ENCODE results near the gene ZC3H10. TPM values are rescaled to one million over a fixed set of nuclear protein-coding genes. Genes with fewer than 3 reads are reported as not detected.

The ZC3H10 gene
- total RNA-seq, 6 donors from 2014 or later = 2.1 to 22.0 (median 6.4) TPM

- Histone ChIP-seq H3K27ac (no peak overlapping the region), H3K9me3 (no peaks in the 10 kb centered on the region), H3K4me1 (peaks cover 43 to 58% (median 48%) of the 10 kb centered on the region in 4 donors), H3K27me3 (no peaks in the 10 kb centered on the region), H3K36me3 (peaks cover 9 to 27% (median 14%) of the 10 kb centered on the region in 4 donors), H3K4me3 (no peak overlapping the region)
- DNase-seq (no peak), ATAC-seq (ENCODE audit: low FRiP score in 2 of 2) (no peak)
- no peak for TF ChIP-seq CTCF (IDR thresholded peaks at IDR 0.05)
- no peak for TF ChIP-seq POLR2A (IDR thresholded peaks at IDR 0.05)
- no peak for TF ChIP-seq POLR2AphosphoS5 (IDR thresholded peaks at IDR 0.05)
- no peak for TF ChIP-seq EP300 (IDR thresholded peaks at IDR 0.05)
- WGBS, 2 donors = 89 to 100% methylated on average over 2 of the region's 2 CpGs
These were observed 4.6 kb downstream of the ZC3H10 start for GRCh38 chr12:56122637-56123036.

GRCh38 chr12:56124133-56124532, 6.1 kb downstream of the ZC3H10 start:
- no peaks in the 10 kb centered on the region for H3K27me3 ChIP-seq
- peaks cover 34 to 50% (median 44%) of the 10 kb centered on the region in 4 donors for H3K4me1 ChIP-seq
- no peak for DNase-seq
- H3K27ac ChIP-seq = peak overlapping the region in 2 of 4 donors; percentile 24 to 67
- H3K36me3 ChIP-seq = peaks cover 9 to 24% (median 14%) of the 10 kb centered on the region in 4 donors
- H3K9me3 ChIP-seq = no peaks in the 10 kb centered on the region
- no peak for ATAC-seq (ENCODE audit: low FRiP score in 2 of 2)
- 69 to 76% methylated on average over 4 of the region's 4 CpGs for WGBS, 2 donors
- TF ChIP-seq CTCF (IDR thresholded peaks at IDR 0.05) = no peak
- no peak for TF ChIP-seq POLR2AphosphoS5 (IDR thresholded peaks at IDR 0.05)
- TF ChIP-seq POLR2A (IDR thresholded peaks at IDR 0.05) = no peak
- no peak for TF ChIP-seq EP300 (IDR thresholded peaks at IDR 0.05)
- H3K4me3 ChIP-seq = no peak overlapping the region

GRCh38 chr12:56126732-56127239, 8.7 kb downstream of the ZC3H10 start:
- H3K27ac ChIP-seq = peak overlapping the region; percentile 64 to 85 (median 72)
- H3K9me3 ChIP-seq = no peaks in the 10 kb centered on the region
- DNase-seq (no peak), ATAC-seq (ENCODE audit: low FRiP score in 2 of 2) (no peak)
- no peaks in the 10 kb centered on the region for H3K27me3 ChIP-seq
- 35 to 41% methylated on average over 3 of the region's 3 CpGs for WGBS, 2 donors
- TF ChIP-seq CTCF (IDR thresholded peaks at IDR 0.05) = no peak
- TF ChIP-seq POLR2A (IDR thresholded peaks at IDR 0.05) = no peak
- no peak for TF ChIP-seq POLR2AphosphoS5 (IDR thresholded peaks at IDR 0.05)
- no peak for TF ChIP-seq EP300 (IDR thresholded peaks at IDR 0.05)
- peaks cover 34 to 50% (median 41%) of the 10 kb centered on the region in 4 donors for H3K4me1 ChIP-seq
- peak overlapping the region in 1 of 4 donors; percentile 94 for H3K4me3 ChIP-seq
- H3K36me3 ChIP-seq = peaks cover 4 to 15% (median 14%) of the 10 kb centered on the region in 4 donors

- Histone ChIP-seq H3K9me3 (no peaks in the 10 kb centered on the region), H3K27me3 (no peaks in the 10 kb centered on the region), H3K4me1 (peaks cover 34 to 50% (median 41%) of the 10 kb centered on the region in 4 donors), H3K36me3 (peaks cover 6 to 22% (median 18%) of the 10 kb centered on the region in 4 donors), H3K27ac (peak overlapping the region; percentile 61 to 85 (median 72)), H3K4me3 (peak overlapping the region in 3 of 4 donors; percentile 63 to 94 (median 70))
- ATAC-seq (ENCODE audit: low FRiP score in 2 of 2) (no peak), DNase-seq (no peak)
- TF ChIP-seq POLR2AphosphoS5 (IDR thresholded peaks at IDR 0.05) (no peak), POLR2A (IDR thresholded peaks at IDR 0.05) (no peak), EP300 (IDR thresholded peaks at IDR 0.05) (no peak), CTCF (IDR thresholded peaks at IDR 0.05) (no peak)
- WGBS, 2 donors = 0 to 1% methylated on average over 8 of the region's 8 CpGs
These were observed 9.4 kb downstream of the ZC3H10 start for GRCh38 chr12:56127485-56127887.

Data from upper lobe of left lung (tissue), 6 donors.